H1 (cell line): ENCODE measurements around the gene PGP.

Experiments
- ASH2L ChIP-seq: fragments of 200-600, 300-600 bp; sonication (generic); IDR thresholded peaks from one replicate; pipeline ENCODE4 v1.7.1; 2017; ENCODE audit warnings: low read length
- ATF3 ChIP-seq: IDR thresholded peaks from 2 replicates; pipeline ENCODE4 v1.6.1; 2011; ENCODE audit warnings: low read depth, mild to moderate bottlenecking, low read length; ENCODE audit not compliant: insufficient read depth
- CEBPB ChIP-seq: IDR thresholded peaks from 2 replicates; pipeline ENCODE4 v1.6.1; 2012; ENCODE audit warnings: low read depth, low read length
- CTCF ChIP-seq, 3 experiments: IDR thresholded peaks; 1 replicate in 2 of 3; 2 replicates in 1 of 3; pipeline versions ENCODE4 v1.5.1 to v1.6.1; 2011; ENCODE audit warnings: low read length in 3 of 3, mild to moderate bottlenecking in 3 of 3, inconsistent platforms in 2 of 3, low read depth in 1 of 3, moderate library complexity in 1 of 3; ENCODE audit not compliant: insufficient read depth in 1 of 3; ENCODE audit errors: control extremely low read depth in 1 of 3
- EZH2 ChIP-seq: fragments of 200-600 bp; sonication (generic); IDR thresholded peaks from 2 replicates; pipeline ENCODE4 v1.7.1; 2012; ENCODE audit warnings: low read depth, mild to moderate bottlenecking, moderate library complexity, low read length, inconsistent platforms; ENCODE audit not compliant: severe bottlenecking
- POLR2A ChIP-seq, 2 experiments: IDR thresholded peaks; 1 replicate in 1 of 2; 2 replicates in 1 of 2; pipeline ENCODE4 v1.6.1; 2011; ENCODE audit warnings: low read depth in 2 of 2, low read length in 2 of 2, mild to moderate bottlenecking in 2 of 2; ENCODE audit errors: control extremely low read depth in 1 of 2
- RBBP5 ChIP-seq: IDR thresholded peaks from 2 replicates; pipeline ENCODE4 v1.7.1; 2012; ENCODE audit warnings: low read depth, mild to moderate bottlenecking, inconsistent platforms, low read length, moderate library complexity, borderline replicate concordance
- SUZ12 ChIP-seq: fragments of 200-600 bp; sonication (generic); IDR thresholded peaks from 2 replicates; pipeline ENCODE4 v1.6.1; 2012; ENCODE audit warnings: mild to moderate bottlenecking, inconsistent platforms, low read length, moderate library complexity, mixed read lengths
- TBP ChIP-seq: IDR thresholded peaks from 2 replicates; pipeline ENCODE4 v1.6.1; 2011; ENCODE audit warnings: low read depth, low read length, improper control_type of control experiment
- ZNF274 ChIP-seq: IDR thresholded peaks from 2 replicates; pipeline ENCODE4 v1.7.0; 2012; ENCODE audit warnings: low read length, borderline replicate concordance; ENCODE audit errors: extremely low read depth

GRCh38 chr16:2171601-2172178 lies 43.0 kb downstream of the PGP start:
- no peak for TF ChIP-seq EZH2
- no peak for TF ChIP-seq ASH2L
- no peak for TF ChIP-seq CTCF (IDR thresholded peaks at IDR 0.05; ENCODE audit: control extremely low read depth in 1 of 3, insufficient read depth in 1 of 3, low read depth in 1 of 3, low read length in 3 of 3)
- TF ChIP-seq ZNF274, result no peak
- TF ChIP-seq SUZ12, result no peak
- no peak for TF ChIP-seq RBBP5
- TF ChIP-seq TBP, result no peak
- TF ChIP-seq POLR2A (IDR thresholded peaks at IDR 0.05; ENCODE audit: control extremely low read depth in 1 of 2, low read depth in 2 of 2, low read length in 2 of 2), result no peak
- TF ChIP-seq CEBPB, result no peak
- no peak for TF ChIP-seq ATF3
